Left renal pelvis (tissue), 4 donors: ENCODE data around the gene DGUOK. TPM values are rescaled to one million over a fixed set of nuclear protein-coding genes. Genes with fewer than 3 reads are reported as not detected.

Experiments used
- DNase-seq, 4 donors: peaks; one replicate each; pipeline ENCODE4 v3.0.0-alpha.2; 2013; ENCODE audit warnings: low read depth in 4 of 4, low spot score in 3 of 4
- polyA plus RNA-seq, 4 donors: library from polyadenylated mRNA; unstranded; fragments of 120-200 nt; gene quantifications; one replicate each; pipeline ENCODE4 v1.2.1, GENCODE V29; 2013; ENCODE audit not compliant: insufficient read length in 4 of 4

DGUOK gene
- polyA plus RNA-seq, 4 donors, result 65.3 to 67.3 (median 66.6) TPM

DNA sequence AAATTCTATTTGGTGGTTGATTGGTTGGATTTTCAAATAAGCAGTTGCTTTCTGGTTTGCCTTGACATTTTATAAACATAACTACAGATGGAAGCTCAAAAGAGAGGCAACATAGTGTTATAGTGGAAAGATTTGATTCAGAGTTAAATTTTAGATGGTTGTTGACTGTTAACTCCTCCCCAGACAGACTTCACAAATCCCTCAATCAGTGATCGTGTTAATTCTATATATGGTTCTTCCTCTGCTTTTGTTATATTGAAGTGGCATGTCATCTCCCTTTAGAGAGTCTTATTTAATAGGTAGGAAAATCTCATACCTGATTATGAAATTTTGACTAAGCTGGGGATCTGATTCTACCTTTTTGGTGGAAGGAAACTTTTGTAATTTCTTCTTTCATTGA, 19.5 kb downstream of the DGUOK start:
- DNase-seq, result no peak

DNA sequence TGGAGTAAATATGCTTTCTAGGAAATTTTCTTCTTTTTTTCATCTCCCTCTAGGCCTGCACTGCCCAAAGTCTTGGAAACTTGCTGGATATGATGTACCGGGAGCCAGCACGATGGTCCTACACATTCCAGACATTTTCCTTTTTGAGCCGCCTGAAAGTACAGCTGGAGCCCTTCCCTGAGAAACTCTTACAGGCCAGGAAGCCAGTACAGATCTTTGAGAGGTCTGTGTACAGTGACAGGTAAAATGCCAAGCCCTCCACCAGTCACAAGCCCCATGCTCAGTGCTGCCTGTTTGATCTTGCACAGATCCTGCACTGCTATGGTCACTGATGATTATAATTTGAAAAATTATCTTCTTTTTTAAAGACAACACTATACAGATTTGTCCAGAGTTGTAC, 20.0 kb downstream of the DGUOK start:
- DNase-seq, result no peak

DNA sequence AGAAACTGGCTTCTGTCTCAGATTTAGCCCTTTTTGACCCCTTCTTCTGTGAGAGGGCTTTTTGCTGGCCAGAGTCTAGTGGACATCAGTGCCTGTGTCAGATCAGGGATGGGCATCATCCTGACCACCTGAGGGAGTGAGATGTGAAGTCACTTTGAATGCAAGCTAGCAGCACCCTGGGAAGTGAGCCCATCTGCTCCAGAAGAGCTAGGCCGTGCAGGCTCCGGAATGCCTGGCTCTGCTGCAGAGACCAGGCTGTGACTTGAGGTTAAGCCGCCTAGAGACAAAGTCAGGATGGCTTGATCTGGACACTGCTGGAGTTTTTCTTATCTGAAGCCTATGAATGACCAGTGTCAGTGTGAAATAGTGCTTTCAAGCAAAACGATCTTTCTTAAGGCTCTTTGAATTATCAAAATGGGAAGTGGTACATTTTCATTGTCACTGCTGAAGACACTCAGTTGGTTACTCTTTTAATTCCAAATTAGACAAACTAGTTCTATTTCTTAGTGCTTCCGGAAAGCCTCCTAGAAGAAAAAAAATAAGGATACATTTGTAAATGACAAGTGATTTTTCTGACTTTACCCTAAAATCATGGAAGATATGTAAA, 20.8 kb downstream of the DGUOK start:
- DNase-seq, result no peak

DNA sequence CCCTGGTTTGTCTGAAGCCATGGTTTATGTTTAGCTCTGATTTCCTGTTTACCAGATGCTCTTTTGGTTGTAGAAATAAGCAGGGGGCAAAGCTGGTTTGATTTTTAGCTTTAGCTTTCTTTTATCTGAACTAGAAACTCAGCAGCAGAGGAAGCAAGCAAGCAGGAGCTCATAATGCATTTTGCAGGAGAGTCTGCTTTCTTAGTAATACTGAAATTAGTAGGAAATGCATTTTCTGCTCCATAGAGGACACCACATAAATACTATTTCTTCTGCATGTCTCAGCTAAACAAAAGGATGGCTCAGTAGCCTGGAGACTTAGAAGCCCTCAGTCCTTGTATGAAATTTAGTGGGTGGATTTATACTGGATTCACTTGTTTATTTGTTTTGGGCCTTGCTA, 23.1 kb downstream of the DGUOK start:
- no peak for DNase-seq

DNA sequence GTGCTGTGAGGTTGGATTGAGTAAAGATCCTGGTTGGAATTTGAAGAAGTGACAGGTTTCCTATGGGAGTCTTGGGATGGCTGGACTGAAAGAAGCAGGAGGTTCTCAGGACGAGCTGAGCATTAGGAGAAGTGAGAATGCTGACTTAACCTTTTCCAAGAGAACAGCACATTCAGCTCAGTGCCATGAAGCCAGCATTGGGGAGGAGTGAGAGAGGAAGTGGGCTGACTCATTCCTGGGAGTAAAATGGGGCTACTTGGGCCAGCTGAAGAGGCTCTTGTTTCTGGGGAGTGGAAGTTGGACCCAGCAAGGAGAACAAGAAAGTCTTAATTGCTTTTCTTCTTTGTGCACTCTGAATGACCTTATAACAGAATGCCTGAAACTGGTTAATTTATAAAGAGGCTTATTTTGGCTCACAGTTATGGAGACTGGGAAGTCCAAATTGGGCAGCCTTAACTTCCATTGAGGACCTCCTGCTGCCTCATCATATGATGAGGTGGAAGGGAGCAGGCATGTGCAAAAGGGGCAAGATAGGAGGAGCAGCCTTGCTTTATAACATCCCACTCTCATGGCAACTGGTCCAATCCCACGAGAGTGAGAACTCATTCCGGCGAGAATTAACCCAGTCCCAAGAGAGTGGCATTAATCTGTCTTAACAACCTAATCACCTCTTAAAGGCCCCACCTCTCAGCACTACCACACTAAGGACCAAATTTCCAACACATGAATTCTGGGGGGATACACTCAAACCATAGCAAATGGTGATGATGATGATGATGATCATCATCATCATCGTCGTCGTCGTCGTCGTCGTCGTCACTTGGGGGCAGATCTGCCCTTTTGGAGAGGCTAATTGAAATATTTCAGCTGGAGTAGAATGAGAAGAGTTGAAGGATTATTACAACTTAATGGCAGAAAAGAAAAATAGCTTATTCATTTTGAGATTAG, 26.1 kb downstream of the DGUOK start:
- DNase-seq, result no peak

DNA sequence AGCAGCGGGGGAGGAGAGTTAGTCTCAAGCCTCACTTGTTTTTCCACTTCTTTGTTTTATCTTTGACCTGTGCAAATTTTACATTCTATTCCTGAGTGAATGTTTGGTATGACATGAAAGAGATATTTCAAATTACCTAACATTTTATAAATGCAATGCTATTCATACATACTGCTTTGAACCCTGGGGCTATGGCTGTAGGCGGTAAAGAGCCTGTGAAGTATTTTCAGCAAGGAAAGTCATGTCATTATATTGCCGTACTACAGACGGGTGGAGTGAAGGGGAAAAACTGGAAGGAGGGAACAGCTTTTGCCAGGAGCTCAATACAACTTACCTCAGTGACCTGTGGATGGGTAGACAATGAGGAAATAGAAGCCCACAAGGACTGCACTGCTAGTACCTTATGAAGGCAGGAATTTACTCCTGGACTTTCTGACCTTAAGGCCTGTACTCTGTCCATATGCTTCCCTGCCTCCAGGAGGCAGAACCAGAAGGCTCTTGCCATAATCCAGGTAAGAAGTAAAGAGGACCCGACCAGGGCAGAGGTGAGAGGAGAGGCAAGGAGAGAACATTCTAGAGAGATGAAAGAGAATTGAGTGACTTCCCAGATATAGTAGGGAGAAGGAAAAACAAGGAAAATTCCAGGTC, 29.7 kb downstream of the DGUOK start:
- DNase-seq, result no peak

DNA sequence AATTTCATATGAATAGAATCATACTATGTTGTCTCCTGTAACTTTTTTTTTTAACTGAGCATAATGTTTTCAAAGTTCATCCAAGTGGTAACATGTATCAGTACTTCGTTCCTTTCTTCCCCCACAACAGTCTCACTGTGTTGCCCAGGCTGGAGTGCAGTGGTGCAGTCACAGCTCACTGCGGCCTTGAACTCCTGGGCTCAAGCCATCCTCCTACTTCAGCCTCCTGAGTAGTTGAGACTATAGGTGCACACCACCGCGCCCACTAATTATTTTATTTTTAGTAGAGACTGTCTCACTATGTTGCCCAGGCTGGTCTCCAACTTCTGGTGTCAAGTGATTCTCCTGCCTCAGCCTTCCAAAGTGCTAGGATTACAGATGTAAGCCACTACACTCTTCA, 34.6 kb downstream of the DGUOK start:
- no peak for DNase-seq

DNA sequence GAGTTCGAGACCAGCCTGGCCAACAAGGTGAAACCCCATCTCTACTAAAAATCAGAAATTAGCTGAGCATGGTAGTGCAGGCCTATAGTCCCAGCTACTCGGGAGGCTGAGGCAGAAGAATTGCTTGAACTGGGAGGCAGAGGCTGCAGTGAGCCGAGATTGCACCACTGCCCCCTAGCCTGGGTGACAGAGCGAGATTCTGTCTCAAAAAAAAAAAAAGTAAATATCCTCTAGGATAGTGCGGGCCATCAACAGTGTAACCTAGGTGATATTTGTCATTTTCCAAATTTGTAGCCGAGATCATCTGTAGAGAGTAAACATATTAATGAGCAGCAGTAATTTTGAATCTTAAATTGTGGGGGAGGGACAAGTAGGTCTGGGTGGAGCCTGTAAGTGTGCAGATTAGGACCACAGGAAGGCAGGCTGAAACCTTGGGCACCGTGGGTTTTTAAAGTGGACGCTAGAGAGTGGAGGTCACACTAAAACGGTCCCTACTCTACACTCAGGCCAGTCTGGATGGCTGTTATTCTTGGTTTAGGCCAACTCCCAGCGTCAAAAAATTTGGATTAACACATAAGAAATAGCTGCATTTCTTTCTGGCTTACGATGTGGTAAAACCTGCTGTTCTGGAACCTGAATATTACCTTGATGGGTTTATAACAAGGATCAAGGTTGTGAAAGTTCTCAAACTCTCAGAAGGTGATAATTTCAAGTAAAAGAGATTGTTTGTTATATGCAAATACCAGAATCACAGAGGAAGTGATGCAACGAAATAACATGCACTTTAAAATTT, 35.3 kb downstream of the DGUOK start:
- DNase-seq, result no peak

DNA sequence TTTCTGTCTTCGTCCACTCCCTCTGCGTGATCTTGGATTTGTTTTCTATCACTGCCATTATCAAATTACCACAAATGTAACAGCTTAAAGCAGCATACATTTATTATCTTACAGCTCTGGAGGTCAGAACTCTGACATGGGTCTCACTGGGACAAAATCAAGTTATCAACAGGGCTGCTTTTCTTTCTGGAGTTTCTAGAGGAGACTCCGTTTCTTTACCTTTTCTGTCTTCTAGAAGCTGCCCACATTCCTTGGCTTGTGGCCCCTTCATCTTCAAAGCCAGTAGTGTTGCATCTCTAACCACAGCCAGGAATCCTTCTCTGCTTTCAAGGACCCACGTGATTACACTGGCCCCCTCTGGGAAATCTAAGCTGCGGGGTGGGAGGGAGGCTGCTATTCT, 36.1 kb downstream of the DGUOK start:
- DNase-seq, result no peak

DNA sequence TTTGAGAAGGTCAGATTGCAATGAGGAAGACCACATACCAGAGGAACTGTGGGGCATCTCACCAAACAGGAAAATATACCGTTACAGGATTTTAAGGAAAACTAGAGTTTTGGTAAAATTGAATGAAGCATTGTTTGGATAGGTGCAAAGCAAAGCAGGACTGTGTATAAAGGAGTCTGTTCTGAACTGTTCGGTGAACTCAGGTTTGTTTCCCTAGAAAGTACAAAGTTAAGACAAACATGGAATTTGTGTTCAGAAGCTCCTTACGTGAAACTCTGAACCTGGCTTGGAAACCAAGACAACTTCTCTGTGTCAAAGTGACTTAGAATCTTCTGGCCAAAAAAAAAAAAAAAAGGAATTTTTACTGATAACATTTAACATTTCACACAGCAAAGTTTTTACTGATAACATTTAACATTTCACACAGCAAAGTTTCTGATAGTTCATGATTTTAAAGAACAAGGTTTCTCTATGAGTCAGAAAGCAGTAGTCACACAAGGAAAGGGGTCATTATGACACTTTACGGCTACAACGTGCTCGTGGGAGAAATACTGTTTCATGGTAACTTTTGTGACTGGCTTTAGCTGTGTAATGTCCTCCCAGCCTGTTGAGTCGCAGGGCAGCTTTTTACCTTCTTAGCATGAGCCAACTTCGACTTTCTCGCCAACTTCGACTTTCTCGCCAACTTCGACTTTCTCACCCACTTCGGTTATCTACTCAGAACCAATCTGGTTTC, 36.9 kb downstream of the DGUOK start:
- DNase-seq, result no peak

DNA sequence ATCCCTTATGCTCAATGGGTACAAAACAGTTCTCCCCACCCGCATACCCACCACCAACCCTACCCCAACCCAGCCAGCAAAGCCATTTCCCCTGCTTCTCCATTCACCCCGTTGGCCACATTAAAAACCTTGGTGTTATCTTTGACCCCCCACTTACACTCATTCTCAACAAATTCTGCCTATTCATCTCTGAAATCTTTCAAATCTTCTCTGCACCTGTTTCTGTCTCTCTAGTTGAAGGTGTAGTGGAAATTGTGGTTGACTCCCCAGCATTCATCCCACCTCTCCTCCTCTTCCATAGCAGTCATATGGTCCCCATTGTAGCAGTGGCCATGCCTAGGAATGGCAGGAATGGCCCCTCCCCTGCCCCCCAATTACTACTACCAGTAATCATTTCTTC, 37.5 kb downstream of the DGUOK start:
- DNase-seq, result no peak

DNA sequence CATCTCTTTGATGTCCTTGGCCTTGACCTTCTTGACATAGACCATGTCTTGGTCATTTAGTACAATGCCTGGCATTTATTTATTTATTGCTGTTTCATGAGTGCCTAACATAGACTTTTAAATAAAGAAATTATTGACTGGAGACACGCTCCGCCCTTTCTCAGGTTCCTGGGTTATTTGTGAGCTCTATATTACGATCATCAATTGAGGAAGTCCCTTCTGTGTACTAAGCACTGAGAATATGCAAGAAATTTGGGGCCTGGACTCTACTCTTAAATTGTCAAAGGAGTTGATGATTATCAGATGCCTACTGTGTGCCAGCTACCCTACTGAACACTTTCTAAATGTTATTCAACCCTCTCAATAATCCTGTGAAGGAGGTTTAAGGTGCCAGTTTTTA, 38.4 kb downstream of the DGUOK start:
- no peak for DNase-seq

DNA sequence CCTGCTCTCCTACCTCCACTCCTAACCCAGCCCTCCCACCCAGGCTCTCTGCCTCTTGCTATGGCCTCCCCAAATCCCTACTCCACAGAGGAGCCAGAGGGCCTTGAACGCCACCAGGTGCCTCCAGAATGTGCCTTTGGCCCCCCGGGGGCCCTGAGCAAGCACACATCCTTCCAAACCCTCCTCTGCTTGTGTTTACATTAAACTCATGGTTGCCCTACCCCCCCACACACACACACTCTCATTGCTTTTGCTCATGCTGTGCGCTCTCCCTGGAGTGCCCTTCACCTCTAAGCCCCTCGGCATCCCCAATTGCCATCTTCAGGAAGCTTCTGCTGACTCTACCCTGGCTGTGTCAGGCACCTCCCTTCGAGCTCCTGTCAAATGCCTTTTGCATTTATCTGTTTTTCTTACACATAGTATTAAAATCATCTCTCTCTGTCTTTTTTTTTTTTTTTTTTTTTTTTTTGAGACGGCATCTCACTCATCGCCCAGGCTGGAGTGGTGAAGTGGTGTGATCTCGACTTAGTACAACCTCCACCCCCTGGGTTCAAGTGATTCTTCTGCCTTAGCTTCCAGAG, 41.8 kb downstream of the DGUOK start:
- DNase-seq, result no peak

DNA sequence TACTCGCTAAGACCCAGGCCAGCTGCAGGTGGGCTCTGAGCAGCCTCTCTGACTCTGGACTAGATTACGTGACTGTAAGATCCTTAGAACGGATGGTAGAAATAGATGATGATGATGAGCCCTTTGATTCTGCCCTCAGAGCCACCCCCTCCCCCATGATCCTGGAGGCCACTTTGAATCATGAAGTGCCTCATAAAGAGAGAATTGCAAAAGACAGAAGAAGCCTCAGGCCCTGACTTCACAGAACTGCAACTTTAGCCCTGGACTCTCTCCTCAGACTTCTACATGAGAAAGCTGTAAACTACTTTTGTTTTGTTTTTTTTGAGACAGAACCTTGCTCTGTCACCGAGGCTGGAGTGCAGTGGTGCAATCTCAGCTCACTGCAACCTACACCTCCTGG, 42.7 kb downstream of the DGUOK start:
- no peak for DNase-seq

DNA sequence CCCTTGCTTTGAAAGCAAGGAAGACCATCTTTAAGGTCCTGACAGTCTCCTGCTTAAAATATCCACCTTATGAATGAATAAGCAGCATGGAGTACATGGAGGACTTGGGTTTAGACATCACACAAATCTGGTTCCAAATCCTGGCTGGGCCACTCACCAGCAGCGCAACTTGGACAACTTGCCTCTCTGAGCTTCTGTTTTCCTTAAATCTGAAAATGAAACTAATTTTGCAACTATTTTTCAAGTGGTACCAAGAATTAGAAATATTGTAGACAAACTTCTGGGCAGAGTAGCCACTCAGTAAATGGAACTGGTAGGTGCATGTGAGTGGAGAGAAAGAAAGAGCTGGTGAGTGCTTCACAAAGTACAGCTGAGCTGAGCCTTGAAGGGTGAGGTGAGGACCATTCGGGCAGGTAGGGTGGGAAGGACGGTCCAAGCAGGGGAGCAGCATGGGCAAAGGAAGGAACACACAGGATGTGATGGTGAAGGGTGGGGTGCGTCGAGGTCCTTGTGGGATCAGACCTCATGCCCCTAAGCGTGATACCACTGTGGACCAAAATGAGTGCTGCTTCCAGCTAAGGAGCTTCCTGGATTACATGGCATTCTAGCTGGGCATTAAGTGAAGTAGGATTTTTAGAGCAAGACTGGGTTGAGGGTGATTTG, 43.6 kb downstream of the DGUOK start:
- DNase-seq, result no peak

DNA sequence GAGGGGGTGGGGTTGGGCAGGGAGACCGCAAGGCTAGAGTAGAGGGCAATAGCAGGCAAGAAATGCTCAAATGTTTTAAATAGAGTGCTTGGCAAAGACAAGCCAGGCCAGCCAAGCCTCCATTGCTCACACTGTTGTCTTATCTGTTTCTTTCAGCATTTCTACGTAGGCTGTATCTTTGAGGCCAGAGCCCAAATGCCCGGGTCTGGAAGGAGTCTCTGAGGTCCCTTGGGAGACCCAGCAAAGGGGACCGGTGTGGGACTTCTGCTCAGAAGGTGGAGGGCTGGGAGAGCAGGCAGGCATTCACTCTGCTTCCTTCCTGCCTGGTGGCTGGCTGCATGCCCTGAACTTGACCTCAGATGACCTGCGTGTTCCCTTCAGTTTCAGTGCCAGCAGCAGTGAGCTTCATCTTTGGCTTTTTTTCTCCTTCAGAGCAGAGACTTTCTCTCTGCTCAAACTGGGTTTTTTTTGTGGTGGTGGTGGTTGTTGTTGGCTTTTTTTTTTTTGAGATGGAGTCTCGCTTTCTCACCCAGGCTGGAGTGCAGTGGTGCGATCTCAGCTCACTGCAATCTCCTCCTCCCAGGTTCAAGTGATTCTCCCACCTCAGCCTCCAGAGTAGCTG, 44.3 kb downstream of the DGUOK start:
- DNase-seq, result no peak

DNA sequence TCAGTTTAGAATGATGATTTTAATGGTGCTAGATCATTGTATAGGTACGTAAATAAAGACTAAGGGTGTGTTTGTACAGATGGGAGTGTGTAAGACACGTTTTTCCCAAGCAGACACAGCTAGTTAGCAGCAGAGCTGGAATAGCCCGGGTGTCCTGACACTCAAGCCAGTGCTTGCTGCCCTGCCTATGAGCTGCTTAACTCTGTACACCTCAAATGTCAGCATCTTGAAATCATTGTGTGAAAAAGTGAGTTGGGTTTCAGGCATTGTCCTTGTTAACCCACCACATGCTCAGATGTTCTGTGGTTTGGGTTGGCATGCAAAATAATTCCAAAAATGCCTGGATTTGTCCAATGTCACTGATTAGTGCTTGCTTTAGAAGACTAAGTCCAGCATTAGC, 45.0 kb downstream of the DGUOK start:
- DNase-seq, result no peak

DNA sequence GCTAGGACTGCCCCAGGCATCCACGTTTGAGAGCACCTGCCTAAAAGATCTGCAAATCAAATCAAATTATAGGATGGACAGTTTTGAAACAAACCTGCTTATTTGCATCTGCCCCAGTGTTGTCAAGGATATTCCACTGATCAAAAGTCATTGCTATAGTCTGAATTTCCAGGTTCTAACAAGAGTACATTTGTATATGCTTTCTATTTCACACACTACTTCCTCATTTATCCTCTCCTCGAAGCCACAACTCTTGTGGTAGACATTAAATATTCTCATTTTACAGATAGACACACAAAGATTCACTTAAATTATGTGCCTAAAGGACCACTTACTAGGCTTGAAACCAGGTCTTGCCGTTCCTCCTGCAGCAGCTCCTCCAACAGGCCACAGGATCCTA, 46.2 kb downstream of the DGUOK start:
- no peak for DNase-seq

DNA sequence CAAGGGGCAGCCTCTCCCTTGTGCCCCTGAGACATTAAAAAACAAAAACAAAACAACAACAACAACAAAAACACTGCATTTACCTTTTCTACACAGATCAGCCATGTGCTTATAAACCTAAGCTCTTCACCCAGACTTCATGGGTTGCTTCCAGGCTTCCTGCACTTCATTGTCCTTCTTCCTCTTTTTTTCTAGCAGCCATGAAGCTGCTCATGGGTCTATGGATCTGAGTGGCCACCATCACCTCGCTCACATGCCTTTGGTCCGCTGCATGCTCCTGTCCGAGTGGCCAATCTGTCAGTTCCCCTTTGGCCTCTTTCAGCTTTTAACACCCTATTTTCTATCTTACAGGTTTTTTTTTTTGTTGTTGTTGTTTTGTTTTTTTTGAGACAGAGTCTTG, 49.1 kb downstream of the DGUOK start:
- no peak for DNase-seq
